ENCODE measurements around the gene COL6A3.

Gene COL6A3

DNA sequence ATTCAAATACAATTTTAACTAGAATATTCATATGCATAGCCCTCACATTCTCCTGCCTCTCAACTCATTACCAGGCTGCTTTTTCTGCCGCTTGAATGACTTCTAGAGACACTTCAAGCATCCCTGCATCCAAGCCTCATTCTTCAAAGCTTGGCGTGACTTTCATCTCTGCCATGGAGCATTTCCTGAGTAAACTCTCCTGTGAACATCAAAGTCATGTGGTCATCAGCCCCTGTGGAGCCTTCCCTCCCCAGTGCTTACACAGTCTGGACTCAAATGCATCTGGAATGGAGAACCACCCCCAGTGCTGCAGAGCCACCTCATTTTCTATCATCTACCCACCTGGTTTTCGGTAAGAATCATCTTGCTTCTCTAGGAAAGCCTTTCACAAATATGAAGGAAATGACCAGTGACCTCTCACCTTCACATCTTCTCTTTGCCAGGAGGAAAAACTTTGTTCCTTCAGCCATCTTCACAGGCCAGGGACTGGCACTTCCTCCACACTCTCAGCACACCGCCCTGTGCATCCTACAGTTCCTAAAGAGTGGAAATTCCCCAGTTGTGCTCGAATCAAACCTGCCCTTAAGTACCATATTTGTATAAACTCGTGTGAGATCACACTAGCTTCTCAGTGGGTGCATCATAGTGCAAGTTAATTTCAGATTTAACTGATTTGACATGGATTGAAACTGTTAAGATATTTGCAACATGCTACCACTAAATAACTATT is 116.4 kb downstream of the COL6A3 start:
- Mint-ChIP-seq H3K4me1 (no peaks in the 10 kb centered on the region), H3K27ac (no peak overlapping the region), H3K9me3 (peaks cover 2 to 12% of the 10 kb centered on the region in 2 donors), H3K27me3 (peaks cover 24 to 35% of the 10 kb centered on the region in 2 donors), H3K36me3 (no peaks in the 10 kb centered on the region), H3K4me3 (no peak overlapping the region)
- ATAC-seq (replicated peaks) (no peak), DNase-seq (no peak)

DNA sequence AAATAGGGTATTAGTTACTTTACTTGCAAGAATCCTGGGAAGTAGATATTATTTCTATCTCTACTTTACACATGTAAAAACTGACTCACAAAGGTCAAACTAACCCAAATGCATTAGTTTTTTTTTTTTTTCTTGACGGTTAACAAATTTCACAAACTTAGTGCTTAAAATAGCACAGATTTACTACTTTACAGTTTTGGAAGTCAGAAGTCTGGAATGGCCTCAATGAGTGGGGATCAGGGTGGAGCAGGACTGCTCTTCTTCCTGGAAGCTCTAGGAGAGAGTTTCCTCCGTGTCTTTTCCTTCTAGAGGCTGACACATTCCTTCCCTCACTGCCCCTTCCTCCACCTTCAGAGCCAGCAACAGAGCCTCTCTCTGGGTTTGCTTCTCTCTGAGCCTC is 117.2 kb downstream of the COL6A3 start:
- H3K9me3 Mint-ChIP-seq, result peaks cover 0 to 8% of the 10 kb centered on the region in 2 donors
- DNase-seq (no peak), ATAC-seq (replicated peaks) (no peak)
- H3K4me3 Mint-ChIP-seq, result no peak overlapping the region
- peaks cover 24 to 35% of the 10 kb centered on the region in 2 donors for H3K27me3 Mint-ChIP-seq
- H3K27ac Mint-ChIP-seq, result no peak overlapping the region
- no peaks in the 10 kb centered on the region for H3K36me3 Mint-ChIP-seq
- no peaks in the 10 kb centered on the region for H3K4me1 Mint-ChIP-seq

DNA sequence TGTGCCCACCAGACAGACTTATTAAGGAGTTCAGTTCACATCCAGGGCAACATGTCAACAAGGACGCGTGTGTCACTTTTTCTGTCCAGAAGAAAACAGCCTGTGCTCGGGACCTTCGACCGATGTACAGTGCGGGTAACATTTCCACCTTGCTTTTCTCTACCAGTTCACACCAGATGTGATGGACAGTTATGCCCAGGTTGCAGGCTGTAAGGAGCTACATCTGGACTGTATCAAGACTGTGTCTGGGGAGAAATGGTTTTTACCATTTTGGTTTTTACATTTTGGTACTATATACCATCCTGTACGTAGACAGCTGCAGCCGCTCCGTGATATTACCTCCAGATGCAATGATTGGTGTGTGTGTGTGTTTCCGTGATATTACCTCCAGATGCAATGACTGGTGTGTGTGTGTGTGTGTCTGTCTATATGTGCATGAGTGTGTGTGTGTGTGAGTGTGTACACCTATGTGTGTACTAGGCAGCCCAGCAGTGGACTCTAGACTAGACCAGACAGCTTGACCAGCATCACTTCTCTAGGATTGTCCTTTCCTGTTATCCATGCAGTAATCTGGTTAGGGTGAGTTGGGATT is 118.0 kb downstream of the COL6A3 start:
- peaks cover 0 to 4% of the 10 kb centered on the region in 2 donors for H3K9me3 Mint-ChIP-seq
- ATAC-seq (replicated peaks) (no peak), DNase-seq (no peak)
- no peak overlapping the region for H3K27ac Mint-ChIP-seq
- no peaks in the 10 kb centered on the region for H3K36me3 Mint-ChIP-seq
- H3K27me3 Mint-ChIP-seq, result peaks cover 31 to 42% of the 10 kb centered on the region in 2 donors
- H3K4me3 Mint-ChIP-seq, result no peak overlapping the region
- peaks cover 4 to 6% of the 10 kb centered on the region in 2 donors for H3K4me1 Mint-ChIP-seq

DNA sequence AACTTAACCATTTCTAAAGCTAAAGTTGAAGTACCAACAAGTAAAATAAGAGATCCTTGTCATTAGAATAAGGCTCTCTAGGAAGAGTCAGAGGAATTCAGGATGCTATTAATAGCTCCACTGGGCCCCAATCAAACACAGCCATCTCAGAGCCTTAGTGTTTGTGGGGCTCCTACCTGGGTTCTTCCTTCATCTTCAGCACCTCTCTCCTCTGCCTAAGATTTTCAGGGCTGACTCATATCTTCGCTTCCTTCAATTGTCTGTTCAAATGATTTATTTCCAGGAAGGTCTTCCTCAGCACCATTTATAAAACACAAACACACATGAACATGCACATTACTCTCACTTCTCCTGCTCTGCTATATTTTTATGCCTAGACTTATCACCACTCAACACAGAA is 119.5 kb downstream of the COL6A3 start:
- DNase-seq (no peak), ATAC-seq (replicated peaks) (no peak)
- H3K4me1 Mint-ChIP-seq, result peaks cover 4 to 6% of the 10 kb centered on the region in 2 donors
- peaks cover 0 to 4% of the 10 kb centered on the region in 2 donors for H3K9me3 Mint-ChIP-seq
- H3K36me3 Mint-ChIP-seq, result no peaks in the 10 kb centered on the region
- H3K27me3 Mint-ChIP-seq, result peaks cover 39 to 44% of the 10 kb centered on the region in 2 donors
- H3K27ac Mint-ChIP-seq, result no peak overlapping the region
- H3K4me3 Mint-ChIP-seq, result no peak overlapping the region

DNA sequence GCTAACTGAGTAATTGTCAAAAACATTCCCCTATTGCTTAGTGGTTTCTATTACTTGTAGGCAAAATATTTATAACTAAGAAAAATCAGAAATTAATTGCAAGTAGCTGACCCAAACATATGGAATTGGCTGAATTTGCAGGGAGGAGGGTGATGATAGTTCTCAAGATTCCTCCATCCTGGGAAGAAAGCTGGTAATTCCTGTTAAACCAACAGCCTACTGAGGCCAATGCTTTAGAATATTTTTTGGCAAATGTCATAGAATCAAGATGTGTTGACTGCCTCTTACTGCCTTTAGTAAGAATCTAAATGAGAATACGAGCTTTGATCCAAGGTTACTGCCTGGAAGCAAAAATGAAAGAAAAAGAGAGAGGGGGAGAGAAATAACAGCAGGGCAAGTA is 120.0 kb downstream of the COL6A3 start:
- Mint-ChIP-seq H3K27ac (no peak overlapping the region), H3K4me1 (peaks cover 4 to 6% of the 10 kb centered on the region in 2 donors), H3K9me3 (peaks cover 0 to 4% of the 10 kb centered on the region in 2 donors), H3K27me3 (peaks cover 41 to 49% of the 10 kb centered on the region in 2 donors), H3K36me3 (no peaks in the 10 kb centered on the region), H3K4me3 (no peak overlapping the region)
- ATAC-seq (replicated peaks) (no peak), DNase-seq (no peak)

DNA sequence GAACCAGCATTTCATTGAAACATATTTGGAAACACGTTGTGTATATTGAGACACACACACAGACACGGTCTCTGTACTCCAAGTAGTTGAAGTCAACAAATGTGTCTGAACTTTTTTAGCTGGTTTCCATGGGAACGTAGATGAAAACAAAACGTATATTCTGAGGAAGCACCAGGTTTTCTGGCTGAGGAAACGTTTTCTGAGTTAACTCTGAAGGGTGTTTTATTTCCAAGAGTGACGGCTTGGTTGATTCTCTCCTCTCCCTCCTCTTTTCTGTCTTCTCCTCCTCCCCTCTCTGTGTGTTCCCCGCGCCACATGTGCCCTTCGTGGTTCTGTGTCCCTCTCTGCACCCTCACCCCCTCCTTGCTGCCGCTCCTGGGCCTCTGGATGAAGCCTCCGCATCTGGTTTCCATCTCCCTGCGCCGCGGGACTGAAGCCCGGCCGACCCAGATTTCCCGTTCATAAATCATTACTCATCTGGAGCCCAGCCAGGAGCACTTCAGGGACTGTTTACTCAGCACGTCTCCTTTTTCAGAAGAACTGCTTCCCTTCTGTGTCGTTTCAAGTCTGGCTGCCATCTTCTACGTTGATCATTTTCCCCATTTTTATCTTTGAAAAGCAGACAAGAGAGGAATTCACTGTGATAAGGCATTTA is 122.7 kb downstream of the COL6A3 start:
- no peak overlapping the region for H3K27ac Mint-ChIP-seq
- DNase-seq, result no peak
- ATAC-seq (replicated peaks), result no peak
- peaks cover 8 to 9% of the 10 kb centered on the region in 2 donors for H3K9me3 Mint-ChIP-seq
- H3K36me3 Mint-ChIP-seq, result no peaks in the 10 kb centered on the region
- peaks cover 4 to 6% of the 10 kb centered on the region in 2 donors for H3K4me1 Mint-ChIP-seq
- peaks cover 39 to 57% of the 10 kb centered on the region in 2 donors for H3K27me3 Mint-ChIP-seq
- peak overlapping the region in 1 of 2 donors; percentile 15 for H3K4me3 Mint-ChIP-seq

DNA sequence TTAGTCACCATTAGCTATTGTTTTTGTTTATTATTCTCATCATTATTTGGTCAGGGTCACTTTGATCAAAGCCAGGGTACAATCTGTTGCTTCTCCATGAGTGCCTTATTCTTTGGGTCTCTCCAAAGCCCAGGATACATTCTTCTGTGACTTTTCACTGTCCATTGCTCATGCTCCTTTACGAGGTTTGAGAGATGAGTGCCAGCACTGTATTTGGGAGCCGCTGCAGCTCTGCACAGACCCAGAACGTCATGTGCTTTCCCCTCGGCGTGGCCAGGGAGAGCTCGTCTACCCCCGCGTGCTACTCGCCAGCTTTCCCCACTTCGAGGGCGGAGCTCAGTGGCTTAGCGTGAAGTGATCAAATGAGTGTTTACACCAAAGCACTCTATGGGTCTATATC is 123.7 kb downstream of the COL6A3 start:
- Mint-ChIP-seq H3K4me1 (peaks cover 4 to 6% of the 10 kb centered on the region in 2 donors), H3K4me3 (no peak overlapping the region), H3K27ac (no peak overlapping the region), H3K27me3 (peaks cover 32 to 52% of the 10 kb centered on the region in 2 donors), H3K36me3 (no peaks in the 10 kb centered on the region), H3K9me3 (peaks cover 8 to 9% of the 10 kb centered on the region in 2 donors)
- DNase-seq (no peak), ATAC-seq (replicated peaks) (no peak)

DNA sequence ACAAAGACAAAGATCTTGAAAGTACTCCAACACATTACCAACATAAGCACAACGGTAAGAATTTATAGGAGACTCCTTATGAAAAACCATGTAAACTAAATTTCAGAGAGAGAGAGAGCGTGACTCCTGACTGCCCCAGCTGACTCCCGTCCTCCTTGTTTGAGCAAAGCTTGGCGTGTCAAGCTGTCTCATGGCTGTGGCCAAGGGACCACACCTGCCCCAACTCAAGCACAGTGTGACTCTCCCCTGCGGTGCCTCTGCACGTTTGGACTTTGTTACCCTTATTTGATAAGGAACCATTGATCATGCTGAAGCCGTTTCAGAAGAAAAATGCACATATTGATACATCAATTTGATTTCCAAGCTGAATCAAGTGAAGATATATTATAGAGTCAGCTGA is 124.8 kb downstream of the COL6A3 start:
- H3K27me3 Mint-ChIP-seq, result peaks cover 28 to 44% of the 10 kb centered on the region in 2 donors
- H3K4me3 Mint-ChIP-seq, result no peak overlapping the region
- DNase-seq, result no peak
- H3K36me3 Mint-ChIP-seq, result no peaks in the 10 kb centered on the region
- H3K27ac Mint-ChIP-seq, result no peak overlapping the region
- H3K4me1 Mint-ChIP-seq, result peaks cover 4 to 6% of the 10 kb centered on the region in 2 donors
- peaks cover 4 to 9% of the 10 kb centered on the region in 2 donors for H3K9me3 Mint-ChIP-seq
- no peak for ATAC-seq (replicated peaks)

DNA sequence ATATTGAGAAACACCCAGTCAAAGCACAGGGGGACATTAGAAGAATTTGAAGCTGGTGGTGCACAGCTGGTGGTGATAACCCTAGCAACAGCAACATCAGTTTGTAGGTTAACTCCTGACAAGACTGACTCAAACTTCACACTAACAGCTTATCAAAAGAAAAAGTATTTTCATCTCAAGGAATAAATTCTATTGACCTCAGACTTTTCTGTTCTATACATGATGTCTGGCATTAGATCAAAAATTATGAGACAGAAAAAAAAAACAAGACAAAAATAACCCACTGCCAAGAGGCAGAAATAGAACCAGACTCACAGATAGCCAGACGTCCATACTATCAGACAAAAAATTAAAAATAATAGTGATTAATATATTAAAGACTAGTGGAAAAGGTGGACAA is 126.1 kb downstream of the COL6A3 start:
- H3K36me3 Mint-ChIP-seq, result no peaks in the 10 kb centered on the region
- no peak for ATAC-seq (replicated peaks)
- peaks cover 28 to 36% of the 10 kb centered on the region in 2 donors for H3K27me3 Mint-ChIP-seq
- H3K4me1 Mint-ChIP-seq, result peaks cover 4 to 6% of the 10 kb centered on the region in 2 donors
- DNase-seq, result no peak
- H3K9me3 Mint-ChIP-seq, result peaks cover 4 to 9% of the 10 kb centered on the region in 2 donors
- no peak overlapping the region for H3K27ac Mint-ChIP-seq
- no peak overlapping the region for H3K4me3 Mint-ChIP-seq

DNA sequence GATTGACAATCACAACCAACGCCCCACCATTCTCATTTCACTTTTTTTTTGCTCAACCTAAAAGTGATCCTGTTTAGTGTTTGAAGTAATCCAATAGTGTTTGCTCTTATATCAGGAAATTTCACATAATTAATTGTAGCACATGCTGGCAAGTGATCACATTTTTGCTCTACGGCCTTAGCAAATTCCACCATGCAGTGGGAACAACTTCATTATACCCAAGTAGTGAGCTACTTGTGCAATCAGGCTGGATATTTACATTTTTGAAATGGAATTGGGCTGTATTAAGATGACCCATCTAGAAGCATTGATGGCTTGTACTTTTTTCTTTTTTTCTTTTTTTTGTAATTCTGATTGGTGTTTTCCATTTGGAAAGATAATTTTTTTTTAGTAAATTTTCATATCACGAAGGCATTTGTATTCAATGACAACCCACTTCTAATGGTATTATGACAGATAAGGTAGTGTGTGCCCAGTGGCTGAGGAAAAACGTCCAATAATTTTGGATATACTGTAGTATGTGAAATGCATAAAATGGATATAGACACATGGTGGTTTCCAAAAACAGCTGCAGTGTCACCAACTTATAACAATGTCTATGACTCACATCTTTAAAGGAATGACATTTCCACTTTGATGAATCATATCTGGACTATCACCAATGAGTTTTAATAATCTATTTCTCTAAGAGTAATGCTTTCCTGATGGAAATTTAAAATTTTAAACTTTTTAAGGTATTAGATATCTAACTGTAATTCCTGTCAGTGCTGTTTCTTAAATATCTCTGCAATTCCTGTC is 130.6 kb downstream of the COL6A3 start:
- no peaks in the 10 kb centered on the region for H3K4me1 Mint-ChIP-seq
- peaks cover 0 to 7% of the 10 kb centered on the region in 2 donors for H3K9me3 Mint-ChIP-seq
- no peak for ATAC-seq (replicated peaks)
- H3K27me3 Mint-ChIP-seq, result peaks cover 11 to 18% of the 10 kb centered on the region in 2 donors
- H3K4me3 Mint-ChIP-seq, result no peak overlapping the region
- H3K27ac Mint-ChIP-seq, result no peak overlapping the region
- no peaks in the 10 kb centered on the region for H3K36me3 Mint-ChIP-seq
- DNase-seq, result no peak

DNA sequence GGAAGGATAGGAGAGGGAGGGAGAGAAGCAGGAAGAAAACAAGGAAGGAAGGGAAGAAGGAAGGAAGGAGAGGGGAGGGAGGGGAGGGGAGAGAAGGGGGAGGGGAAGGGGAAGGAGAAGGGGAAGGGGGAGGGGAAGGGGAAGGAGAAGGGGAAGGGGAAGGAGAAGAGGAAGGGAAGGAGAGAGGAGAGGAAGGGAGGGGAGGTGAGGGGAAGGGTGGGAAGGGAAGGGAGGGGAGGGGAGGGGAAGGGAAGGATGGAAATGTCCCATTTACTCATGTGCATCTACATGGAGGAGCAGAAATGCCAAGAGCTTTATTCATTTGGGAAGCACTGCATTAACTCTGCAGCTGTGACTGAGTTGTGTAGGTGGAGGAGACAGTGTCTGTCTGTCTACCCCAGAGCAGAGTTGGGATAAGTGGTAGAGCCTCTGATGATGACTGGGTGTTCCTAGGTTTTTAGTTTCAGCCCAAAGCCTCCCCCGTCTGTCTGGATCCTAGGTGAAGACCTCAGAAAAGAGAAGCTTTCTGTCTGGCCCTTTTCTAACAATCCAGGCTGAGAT is 131.3 kb downstream of the COL6A3 start:
- Mint-ChIP-seq H3K4me1 (no peaks in the 10 kb centered on the region), H3K4me3 (no peak overlapping the region), H3K9me3 (peaks cover 0 to 6% of the 10 kb centered on the region in 2 donors), H3K27ac (no peak overlapping the region), H3K36me3 (no peaks in the 10 kb centered on the region), H3K27me3 (peaks cover 10 to 17% of the 10 kb centered on the region in 2 donors)
- ATAC-seq (replicated peaks), result no peak
- DNase-seq, result no peak

DNA sequence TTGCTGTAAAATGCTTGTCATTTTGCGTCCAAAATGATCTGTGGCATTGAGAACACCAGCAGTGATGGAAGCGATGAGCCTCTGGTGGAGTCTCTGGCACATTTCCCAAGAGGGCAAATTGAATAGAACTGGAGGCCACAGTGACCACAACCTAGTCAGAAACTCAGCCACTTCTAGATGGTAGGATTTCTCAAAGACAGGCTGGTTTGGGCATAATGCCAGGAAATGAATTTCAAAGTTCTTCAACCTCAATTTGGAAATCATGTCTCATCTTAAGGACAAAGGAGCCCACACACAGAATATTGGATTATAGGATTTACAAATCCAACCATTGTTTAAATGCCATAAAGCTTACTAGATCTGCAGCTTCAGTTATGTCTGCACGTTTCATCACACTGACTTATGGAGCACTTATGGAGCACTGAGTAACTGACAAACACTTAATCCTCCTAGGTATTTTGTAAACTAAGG is 132.1 kb downstream of the COL6A3 start:
- ATAC-seq (replicated peaks) (no peak), DNase-seq (no peak)
- H3K9me3 Mint-ChIP-seq, result peaks cover 0 to 2% of the 10 kb centered on the region in 2 donors
- H3K27ac Mint-ChIP-seq, result no peak overlapping the region
- no peaks in the 10 kb centered on the region for H3K36me3 Mint-ChIP-seq
- H3K4me3 Mint-ChIP-seq, result no peak overlapping the region
- peaks cover 9% of the 10 kb centered on the region in 2 donors for H3K27me3 Mint-ChIP-seq
- H3K4me1 Mint-ChIP-seq, result no peaks in the 10 kb centered on the region

DNA sequence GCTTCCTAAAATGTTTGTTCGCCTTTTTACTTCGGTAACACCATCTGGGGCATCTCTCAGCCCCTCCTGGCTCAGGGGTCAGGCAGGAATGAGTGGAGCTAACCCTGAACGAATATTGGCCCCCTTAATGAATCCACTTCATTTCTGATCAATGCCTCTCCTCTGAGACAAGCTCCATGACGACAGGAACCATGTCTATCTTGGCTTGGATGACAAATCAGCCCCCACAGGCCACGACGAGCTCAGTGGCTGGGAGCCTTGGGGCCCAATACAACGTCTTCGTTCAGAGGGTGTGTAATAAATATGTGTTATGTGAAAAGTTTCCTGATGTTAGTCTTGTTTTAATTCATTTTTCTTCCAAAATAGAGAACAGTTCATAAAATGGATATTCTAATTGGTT is 133.0 kb downstream of the COL6A3 start:
- Mint-ChIP-seq H3K4me1 (no peaks in the 10 kb centered on the region), H3K9me3 (no peaks in the 10 kb centered on the region), H3K27me3 (peaks cover 6 to 7% of the 10 kb centered on the region in 2 donors), H3K36me3 (no peaks in the 10 kb centered on the region), H3K27ac (no peak overlapping the region), H3K4me3 (no peak overlapping the region)
- no peak for DNase-seq
- no peak for ATAC-seq (replicated peaks)

DNA sequence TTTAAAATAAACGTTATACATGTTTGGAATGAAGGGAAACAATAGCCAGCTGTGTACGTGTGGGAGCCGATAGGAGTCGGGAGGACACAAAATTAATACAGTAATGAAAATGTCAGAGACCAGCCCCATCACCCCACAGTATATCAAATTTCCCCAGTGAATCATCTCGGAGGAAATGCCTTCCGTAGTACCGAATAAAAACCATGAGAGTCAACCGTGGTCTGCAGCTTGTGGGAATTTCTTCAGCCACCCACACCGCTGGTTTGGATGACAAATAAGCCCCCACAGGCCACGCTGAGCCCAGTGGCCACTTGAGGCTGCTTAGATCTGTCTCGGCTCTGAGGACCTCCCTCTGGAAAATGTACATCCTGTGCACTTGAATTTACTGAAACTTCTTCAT is 133.7 kb downstream of the COL6A3 start:
- Mint-ChIP-seq H3K27ac (no peak overlapping the region), H3K36me3 (no peaks in the 10 kb centered on the region), H3K4me1 (no peaks in the 10 kb centered on the region), H3K9me3 (no peaks in the 10 kb centered on the region), H3K27me3 (peaks cover 6 to 7% of the 10 kb centered on the region in 2 donors), H3K4me3 (no peak overlapping the region)
- no peak for DNase-seq
- ATAC-seq (replicated peaks), result no peak
